ENCODE data around the gene ZIC1. TPM values are rescaled to one million over a fixed set of nuclear protein-coding genes. Genes with fewer than 3 reads are reported as not detected.

Gene ZIC1
- total RNA-seq, 2 donors from 2014 or later = not detected

DNA sequence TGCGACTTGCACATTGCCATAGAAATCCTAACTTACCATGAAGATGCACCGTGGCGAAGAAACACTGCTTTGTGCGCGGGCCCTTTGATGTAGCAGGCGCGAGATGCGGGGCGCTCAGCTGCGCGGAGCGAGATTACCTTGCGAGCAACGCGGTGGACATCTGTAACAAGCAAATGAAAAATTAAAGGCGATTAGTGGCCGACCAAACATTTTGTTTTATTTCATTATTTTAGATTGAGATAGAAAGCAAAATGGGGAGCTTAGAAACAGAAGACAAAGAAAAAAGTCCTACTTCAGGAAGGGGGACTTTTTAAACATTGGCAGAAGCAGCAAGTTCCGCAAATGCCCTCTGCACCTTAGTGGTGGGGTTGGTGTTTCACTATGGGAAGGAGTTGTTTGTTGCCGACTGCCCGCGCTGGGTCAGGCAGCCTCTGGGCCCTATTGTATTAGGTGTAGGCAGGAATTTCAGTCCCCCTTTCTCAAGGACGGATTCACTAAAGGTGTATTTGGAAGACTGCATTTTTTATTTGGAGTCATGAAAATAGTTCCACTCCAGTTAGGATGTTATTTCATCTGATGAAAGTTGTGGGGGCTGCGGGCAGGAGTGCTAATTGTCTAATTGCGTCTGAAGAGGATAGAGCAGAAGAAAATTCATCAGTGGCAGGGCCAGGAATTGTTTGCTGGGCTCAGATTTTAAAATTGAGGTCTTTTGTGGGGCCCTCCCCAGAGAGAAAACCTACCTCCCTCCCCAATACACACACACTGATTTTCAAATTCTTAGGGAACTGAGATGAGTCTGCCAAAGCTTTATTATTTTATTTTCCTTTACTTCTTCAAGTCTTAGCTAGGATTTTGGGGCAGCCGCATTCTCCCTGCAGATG, 20.2 kb upstream of the ZIC1 start:
- H3K27me3 ChIP-seq = peaks cover 0 to 73% of the 10 kb centered on the region in 2 donors
- no peaks in the 10 kb centered on the region for H3K9me3 ChIP-seq
- peaks cover 31% of the 10 kb centered on the region for H3K4me1 ChIP-seq
- no peak overlapping the region for H3K27ac ChIP-seq
- TF ChIP-seq POLR2A (IDR thresholded peaks at IDR 0.05) = no peak
- TF ChIP-seq, protein P1, sequence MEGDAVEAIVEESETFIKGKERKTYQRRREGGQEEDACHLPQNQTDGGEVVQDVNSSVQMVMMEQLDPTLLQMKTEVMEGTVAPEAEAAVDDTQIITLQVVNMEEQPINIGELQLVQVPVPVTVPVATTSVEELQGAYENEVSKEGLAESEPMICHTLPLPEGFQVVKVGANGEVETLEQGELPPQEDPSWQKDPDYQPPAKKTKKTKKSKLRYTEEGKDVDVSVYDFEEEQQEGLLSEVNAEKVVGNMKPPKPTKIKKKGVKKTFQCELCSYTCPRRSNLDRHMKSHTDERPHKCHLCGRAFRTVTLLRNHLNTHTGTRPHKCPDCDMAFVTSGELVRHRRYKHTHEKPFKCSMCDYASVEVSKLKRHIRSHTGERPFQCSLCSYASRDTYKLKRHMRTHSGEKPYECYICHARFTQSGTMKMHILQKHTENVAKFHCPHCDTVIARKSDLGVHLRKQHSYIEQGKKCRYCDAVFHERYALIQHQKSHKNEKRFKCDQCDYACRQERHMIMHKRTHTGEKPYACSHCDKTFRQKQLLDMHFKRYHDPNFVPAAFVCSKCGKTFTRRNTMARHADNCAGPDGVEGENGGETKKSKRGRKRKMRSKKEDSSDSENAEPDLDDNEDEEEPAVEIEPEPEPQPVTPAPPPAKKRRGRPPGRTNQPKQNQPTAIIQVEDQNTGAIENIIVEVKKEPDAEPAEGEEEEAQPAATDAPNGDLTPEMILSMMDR (IDR thresholded peaks at IDR 0.05) = no peak
- no peak for ATAC-seq
- 7 to 12% methylated on average over 25 of the region's 25 CpGs for WGBS, 2 donors
- no peak for DNase-seq
- H3K4me3 ChIP-seq = no peak overlapping the region
- intact Hi-C loops (cut with DNase I) = no loop called here
- no peaks in the 10 kb centered on the region for H3K36me3 ChIP-seq (replicated peaks in 1 of 2; ENCODE audit: insufficient read depth in 1 of 2, low read depth in 2 of 2)

- DNase-seq (no peak), ATAC-seq (no peak)
- Histone ChIP-seq H3K9me3 (no peaks in the 10 kb centered on the region), H3K36me3 (replicated peaks in 1 of 2; ENCODE audit: insufficient read depth in 1 of 2, low read depth in 2 of 2) (no peaks in the 10 kb centered on the region), H3K4me1 (peaks cover 32% of the 10 kb centered on the region), H3K4me3 (no peak overlapping the region), H3K27ac (no peak overlapping the region), H3K27me3 (peaks cover 0 to 74% of the 10 kb centered on the region in 2 donors)
- TF ChIP-seq, protein P1 (IDR thresholded peaks at IDR 0.05) = no peak
- TF ChIP-seq POLR2A (IDR thresholded peaks at IDR 0.05) = no peak
- 3 to 11% methylated on average over 12 of the region's 12 CpGs for WGBS, 2 donors
- intact Hi-C loops (cut with DNase I) = no loop called here
Observed at GRCh38 chr3:147389717-147390116, 19.4 kb upstream of the ZIC1 start.

DNA sequence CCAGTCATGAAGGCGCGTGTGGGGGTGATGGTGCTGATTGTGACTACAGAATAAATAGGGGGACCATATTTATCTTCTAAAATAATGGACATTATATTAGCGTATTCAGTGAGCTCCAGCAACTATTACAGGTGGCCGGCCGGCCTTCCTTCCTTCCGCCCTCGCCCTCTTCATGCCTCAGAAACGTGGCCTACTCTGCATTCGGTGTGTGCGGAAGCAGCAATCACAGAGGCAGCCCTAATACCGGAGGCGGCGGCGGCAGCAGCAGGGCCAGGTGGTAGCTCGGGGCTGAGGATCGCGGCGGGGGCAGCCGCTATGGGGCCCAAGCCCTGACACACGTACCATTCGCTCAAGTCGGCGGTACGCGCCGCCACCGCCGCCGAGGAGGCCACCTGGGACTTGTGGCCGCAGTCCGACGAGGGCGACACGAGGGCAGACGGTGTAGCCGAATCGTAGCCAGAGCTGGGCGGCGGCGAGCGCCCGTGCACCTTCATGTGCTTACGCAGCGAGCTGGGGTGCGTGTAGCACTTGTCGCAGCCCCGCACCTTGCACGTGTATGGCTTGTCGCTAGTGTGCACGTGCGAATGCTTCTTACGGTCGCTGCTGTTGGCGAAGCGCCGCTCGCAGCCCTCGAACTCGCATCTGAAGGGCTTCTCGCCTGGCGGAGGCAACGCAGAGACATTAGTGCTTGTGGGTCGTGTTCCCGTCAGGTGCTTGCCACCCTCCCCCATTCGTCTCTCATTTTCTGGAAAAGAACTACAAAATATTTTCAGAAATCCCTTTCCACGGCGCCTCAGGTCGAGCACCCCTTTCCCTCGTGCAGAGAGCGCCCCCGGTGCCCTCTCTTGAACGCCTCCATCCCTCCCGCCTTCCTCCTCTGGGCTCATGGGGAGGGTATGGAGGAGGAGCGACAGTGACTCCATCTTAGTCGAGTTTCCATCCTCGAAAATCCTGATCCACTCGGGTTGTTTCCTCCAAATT, 18.3 kb upstream of the ZIC1 start:
- TF ChIP-seq, protein P1 (IDR thresholded peaks at IDR 0.05) = no peak
- TF ChIP-seq POLR2A (IDR thresholded peaks at IDR 0.05) = no peak
- ATAC-seq (no peak), DNase-seq (no peak)
- H3K27ac ChIP-seq = no peak overlapping the region
- no peaks in the 10 kb centered on the region for H3K36me3 ChIP-seq (replicated peaks in 1 of 2; ENCODE audit: insufficient read depth in 1 of 2, low read depth in 2 of 2)
- peaks cover 36% of the 10 kb centered on the region for H3K4me1 ChIP-seq
- H3K27me3 ChIP-seq = peaks cover 0 to 74% of the 10 kb centered on the region in 2 donors
- H3K9me3 ChIP-seq = no peaks in the 10 kb centered on the region
- no peak overlapping the region for H3K4me3 ChIP-seq
- WGBS, 2 donors = 6 to 8% methylated on average over 60 to 76 of the region's 77 CpGs
- intact Hi-C loops (cut with DNase I) = no loop called here

GRCh38 chr3:147391781-147392624, 17.2 kb upstream of the ZIC1 start:
- WGBS, 2 donors = 4 to 5% methylated on average over 27 to 51 of the region's 51 CpGs
- peaks cover 41% of the 10 kb centered on the region for H3K4me1 ChIP-seq

More at GRCh38 chr3:147391781-147392624, 17.2 kb upstream of the ZIC1 start:
- Histone ChIP-seq H3K36me3 (replicated peaks in 1 of 2; ENCODE audit: insufficient read depth in 1 of 2, low read depth in 2 of 2) (no peaks in the 10 kb centered on the region), H3K27me3 (peaks cover 0 to 85% of the 10 kb centered on the region in 2 donors), H3K27ac (no peak overlapping the region), H3K4me3 (no peak overlapping the region), H3K9me3 (no peaks in the 10 kb centered on the region)
- peak in 3 of 4 donors; percentile 32 to 55 (median 37) for DNase-seq
- intact Hi-C loops (cut with DNase I) = no loop called here
- ATAC-seq = peak; percentile 59
- TF ChIP-seq, protein P1 (IDR thresholded peaks at IDR 0.05) = peak in 3 of 7 experiments; percentile 9 to 27 (median 21)
- TF ChIP-seq POLR2A (IDR thresholded peaks at IDR 0.05) = no peak
